GM21423 (cell line): Measurements from ENCODE around the gene NUBP2.

Experiments used
- ATAC-seq: cut with Tn5 transposase; IDR thresholded peaks from one replicate; pipeline ENCODE4 v1.9.1; 2021; ENCODE audit warnings: mild to moderate bottlenecking, moderate library complexity; ENCODE audit not compliant: unreplicated experiment

The NUBP2 gene

GRCh38 chr16:1781758-1782407 is 877 bp upstream of the NUBP2 start:
- peak; percentile 2 for ATAC-seq

- no peak for ATAC-seq
These were observed 2.5 kb downstream of the NUBP2 start for GRCh38 chr16:1784977-1785845.

- ATAC-seq: no peak
These were observed 3.0 kb downstream of the NUBP2 start for GRCh38 chr16:1785846-1786170.

DNA sequence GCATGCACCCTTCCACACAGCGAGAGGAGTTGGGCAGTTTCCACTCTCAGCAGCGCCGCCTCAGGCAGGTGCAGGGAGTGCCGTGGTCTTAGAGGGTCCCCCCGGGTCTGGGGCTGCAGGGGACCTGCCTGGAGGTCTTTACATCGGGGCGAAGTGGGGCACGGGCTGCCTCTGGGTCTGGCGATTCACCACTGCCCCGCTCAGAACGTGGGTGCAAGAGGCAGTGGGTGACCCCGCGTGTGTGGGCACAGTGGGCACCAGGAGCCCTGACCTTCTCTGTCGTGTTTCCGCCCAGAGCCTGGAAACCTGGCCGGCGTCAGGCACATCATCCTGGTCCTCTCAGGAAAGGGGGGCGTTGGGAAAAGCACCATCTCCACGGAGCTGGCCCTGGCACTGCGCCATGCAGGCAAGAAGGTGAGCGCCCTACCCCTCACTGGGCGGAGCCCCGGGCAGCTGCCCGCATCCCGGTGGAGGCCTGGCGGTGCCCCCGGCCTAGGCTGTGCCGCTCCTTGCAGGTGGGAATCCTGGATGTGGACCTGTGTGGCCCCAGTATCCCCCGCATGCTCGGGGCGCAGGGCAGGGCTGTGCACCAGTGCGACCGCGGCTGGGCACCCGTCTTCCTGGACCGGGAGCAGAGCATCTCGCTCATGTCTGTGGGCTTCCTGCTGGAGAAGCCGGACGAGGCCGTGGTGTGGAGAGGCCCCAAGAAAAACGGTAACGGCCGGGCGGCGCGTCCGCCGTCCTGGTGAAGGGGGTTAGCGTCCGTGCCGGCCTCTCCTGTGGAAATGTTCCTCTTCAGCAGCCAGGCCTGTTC is 3.7 kb downstream of the NUBP2 start:
- no peak for ATAC-seq

GRCh38 chr16:1787056-1787321 is 4.2 kb downstream of the NUBP2 start:
- ATAC-seq: no peak

DNA sequence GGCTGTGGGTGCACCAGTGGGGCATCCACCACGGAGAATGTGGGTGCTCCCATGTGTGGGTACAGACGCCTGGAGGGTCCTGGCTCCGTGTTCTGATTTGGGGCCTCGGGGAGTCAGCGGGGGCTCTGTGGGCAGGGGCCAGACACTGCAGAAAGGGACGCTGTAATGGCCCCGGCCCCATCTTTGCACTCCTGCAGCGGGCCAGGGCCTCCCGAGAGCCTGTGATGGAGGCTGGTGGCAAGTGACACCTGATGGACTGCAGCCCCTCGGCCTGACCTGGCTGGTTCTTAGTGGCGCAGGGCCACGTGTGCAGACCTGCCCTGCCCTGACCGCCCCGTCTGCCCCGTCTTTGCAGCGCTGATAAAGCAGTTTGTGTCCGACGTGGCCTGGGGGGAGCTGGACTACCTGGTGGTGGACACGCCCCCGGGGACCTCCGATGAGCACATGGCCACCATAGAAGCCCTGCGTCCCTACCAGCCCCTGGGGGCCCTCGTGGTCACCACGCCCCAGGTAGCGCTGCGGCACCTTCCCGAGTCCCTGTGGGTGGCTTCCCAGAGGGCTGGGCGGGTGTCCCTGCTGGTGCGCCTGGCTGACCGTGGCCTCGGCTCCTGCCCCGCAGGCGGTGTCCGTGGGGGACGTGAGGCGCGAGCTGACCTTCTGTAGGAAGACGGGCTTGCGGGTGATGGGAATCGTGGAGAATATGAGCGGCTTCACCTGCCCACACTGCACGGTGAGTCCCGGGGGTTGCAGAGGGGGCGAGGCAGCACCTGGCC is 4.7 kb downstream of the NUBP2 start:
- ATAC-seq: no peak

DNA sequence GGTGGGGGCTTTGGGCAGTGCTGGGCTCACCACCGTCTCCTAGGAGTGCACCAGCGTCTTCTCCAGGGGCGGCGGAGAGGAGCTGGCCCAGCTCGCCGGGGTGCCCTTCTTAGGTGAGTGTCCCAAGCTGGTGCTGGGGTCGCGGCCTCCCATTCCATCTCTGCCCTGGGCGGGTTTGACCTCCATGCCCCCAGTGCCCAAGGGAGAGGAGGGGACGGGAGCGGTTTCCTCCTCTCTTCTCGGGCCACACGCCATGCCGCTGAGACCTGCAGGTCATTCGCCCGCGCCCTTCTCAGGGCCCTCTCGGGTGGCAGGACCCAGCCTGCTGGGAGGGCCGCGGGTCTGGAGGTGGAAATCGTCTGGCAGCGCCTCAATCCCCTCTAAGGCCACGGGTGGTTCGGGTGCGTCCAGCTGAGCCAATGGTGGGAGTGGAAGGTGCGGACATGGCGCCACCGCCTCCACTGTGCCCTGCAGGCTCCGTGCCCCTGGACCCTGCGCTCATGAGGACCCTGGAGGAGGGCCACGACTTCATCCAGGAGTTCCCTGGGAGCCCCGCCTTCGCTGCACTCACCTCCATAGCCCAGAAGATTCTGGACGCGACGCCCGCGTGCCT is 5.4 kb downstream of the NUBP2 start:
- ATAC-seq: no peak

- ATAC-seq: no peak
These were observed 5.9 kb downstream of the NUBP2 start for GRCh38 chr16:1788708-1789100.

- ATAC-seq: no peak
These were observed 6.9 kb downstream of the NUBP2 start for GRCh38 chr16:1789643-1790045.

GRCh38 chr16:1790261-1790610 is 7.5 kb downstream of the NUBP2 start:
- ATAC-seq: no peak

DNA sequence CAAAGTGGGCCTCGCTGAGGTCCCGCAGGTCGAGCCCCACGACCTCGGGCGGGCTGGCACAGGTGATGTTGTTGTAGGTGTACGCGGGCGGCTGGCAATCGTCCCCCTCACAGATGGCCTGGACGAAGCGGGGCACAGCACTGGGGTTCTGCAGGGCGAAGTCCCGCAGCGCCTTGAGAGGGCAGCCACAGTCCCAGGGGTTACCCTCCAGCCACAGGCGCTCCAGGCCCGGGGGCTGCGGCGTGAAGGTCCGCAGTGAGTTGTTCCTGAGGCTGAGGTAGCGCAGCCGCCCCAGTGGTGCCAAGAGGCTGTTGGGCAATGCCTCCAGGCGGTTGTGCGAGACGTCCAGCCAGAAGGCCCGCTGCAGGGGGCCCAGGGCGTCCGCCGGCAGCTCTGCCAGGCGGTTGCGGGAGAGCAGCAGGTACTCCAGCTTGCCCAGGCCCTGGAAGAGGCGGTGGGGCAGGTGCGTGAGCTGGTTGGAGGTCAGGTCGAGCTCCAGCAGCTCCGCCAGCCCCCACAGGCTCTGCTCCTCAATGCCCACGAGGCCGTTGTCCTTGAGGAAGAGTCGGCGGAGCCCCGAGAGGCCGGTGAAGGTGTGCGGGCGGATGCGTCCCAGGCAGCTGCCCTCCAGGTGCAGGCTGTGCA is 8.0 kb downstream of the NUBP2 start:
- ATAC-seq: no peak

DNA sequence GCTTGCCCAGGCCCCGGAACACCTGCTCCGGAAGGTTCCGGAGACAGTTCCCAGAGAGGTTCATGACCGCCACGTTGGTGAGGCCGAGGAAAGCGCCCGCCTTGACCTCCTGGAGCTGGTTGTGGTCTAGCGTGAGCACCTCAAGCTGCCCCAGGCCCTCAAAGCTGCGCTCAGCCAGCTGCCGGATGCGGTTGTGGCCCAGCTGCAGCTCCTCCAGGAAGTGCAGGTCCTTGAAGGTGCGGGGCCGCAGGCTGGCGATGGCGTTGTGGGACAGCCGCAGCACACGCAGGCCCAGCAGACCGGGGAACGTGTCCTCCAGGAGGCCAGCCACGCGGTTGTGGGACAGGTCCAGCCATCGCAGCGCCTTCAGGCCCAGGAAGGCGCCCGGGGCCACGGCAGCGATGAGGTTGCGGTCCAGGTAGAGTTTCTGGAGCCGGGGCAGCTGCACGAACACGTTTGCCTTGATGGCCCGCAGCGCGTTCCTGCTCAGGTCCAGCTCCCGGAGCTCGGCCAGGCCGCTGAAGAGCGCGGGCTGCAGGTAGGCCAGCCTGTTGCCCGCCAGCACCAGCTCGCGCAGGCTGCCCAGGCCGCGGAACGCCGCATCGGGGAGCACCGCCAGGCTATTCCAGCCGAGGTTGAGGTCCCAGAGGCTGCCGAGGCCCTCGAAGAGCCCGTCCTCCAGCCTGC is 8.6 kb downstream of the NUBP2 start:
- no peak for ATAC-seq

- ATAC-seq: no peak
These were observed 9.4 kb downstream of the NUBP2 start for GRCh38 chr16:1791943-1792812.

DNA sequence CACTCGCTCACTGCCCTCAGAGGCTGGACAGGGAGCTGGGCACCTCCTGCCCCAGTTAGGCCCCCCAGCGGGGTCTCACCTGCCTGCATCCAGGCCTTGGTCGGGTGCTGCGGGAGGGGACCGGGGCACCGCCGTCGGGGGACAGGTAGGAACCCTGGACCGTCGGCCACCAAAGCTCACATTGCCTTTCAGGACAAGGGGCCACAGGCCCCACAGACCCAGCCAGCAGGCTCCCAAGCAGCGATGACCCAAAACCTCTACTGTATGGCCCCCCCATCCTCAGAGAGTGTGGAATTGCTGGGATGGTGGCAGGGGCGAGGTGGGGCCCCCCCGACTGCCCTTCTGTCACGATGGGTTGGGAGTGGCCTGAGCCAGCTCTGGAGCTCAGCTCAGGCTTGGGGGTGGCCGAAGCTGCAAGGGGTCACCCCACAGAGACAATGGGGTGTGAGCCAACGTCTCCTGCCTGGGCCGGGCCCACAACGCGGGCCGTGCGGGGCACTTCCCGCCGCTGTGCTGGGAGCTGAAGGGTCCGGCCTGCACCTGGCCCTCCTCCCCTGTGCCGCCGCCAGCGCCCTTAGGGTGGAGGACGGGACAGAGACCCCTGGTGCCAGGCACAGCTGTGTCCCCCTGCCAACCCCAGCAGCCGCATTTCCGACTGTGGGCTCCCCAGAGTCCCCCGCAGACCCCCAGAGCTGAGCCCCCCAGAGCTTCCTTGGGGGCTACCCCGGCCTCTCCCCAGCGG is 10.2 kb downstream of the NUBP2 start:
- no peak for ATAC-seq

DNA sequence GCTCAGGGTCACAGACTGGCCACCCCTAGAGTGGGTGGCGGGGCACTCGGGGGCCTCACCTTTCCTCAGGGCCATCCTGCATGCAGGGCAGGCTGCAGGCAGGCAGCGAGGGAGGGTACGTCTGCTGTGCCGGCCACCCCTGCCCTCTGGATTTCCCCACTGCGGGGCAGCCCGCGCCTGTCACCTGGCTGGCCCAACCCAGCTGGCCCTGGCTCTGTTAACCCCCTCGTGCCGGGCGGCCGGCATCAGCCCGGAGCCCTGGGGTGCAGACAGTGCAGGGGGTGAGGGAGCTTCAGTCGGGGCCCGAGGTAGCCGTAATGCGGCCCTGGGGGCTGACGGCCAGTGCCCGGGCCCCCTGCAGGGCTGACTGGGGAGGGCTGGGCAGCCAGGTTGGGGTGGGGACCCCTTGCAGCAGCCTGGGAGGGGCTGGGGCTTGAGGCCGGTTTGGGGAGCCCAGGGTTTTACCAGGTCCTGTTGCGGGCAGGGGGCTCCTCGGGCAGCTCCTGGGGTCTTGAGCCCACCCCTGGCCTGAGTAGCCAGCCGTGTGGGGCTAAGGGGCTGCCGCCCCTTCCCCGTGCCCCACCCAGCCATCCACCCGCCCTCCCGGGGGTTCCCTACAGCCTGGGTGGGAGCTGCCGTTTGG is 10.9 kb downstream of the NUBP2 start, which contains the start of gene IGFALS:
Gene IGFALS, minus strand, starts transcription at position 128 of the 643 bp plus-strand sequence. Its CDS starts 53 bp downstream, at position 75.
- ATAC-seq: no peak

DNA sequence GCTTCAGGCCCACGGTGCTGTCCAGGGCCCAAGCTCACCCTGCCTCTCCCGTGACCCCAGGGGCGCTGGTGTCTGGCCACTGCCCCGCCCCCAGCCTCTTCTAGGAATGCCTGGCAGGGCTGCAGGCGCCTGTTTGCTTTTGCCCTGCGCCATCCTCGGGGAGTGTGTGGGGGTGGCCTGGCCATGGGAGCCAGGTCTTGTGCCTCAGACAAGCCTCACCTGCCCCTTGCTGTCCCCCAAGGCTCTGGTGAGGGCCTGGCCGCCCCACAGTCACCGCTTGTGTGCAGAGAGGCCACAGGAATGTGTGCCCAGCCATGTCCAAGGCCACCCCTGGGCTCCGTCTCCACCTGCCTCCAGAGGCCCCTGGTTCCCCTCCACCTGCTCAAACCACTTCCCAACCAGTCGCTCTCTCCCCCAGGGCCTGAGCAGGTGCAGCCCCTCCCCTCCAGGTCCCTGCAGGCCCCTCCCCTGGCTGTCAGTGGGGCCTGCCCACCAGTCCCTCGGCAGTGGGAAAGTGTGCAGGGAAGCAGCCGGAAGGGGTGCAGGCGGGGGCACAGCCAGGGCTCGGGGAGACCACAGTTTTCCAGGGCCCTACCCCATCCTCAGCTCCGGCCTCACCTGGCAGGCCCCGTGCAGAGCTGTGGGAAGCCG is 11.6 kb downstream of the NUBP2 start:
- ATAC-seq: no peak
